SHP77 (cell line): ENCODE data around the gene CUX1.
"Not testable (repeated sequence)": the region's sequence is repeated elsewhere in the genome, so short reads cannot be mapped to it uniquely, and the experiment has no call there.

ENCODE experiments used
- DNase-seq, 2 experiments: peaks; one replicate each; lab custom pipeline; 2025; lab: John Stamatoyannopoulos, UW

The CUX1 gene

GRCh38 chr7:101869026-101869900 lies 51.8 kb downstream of the CUX1 start:
- no peak for DNase-seq

- DNase-seq, result no peak
Measured at GRCh38 chr7:101869901-101870290, 52.5 kb downstream of the CUX1 start.

GRCh38 chr7:101870361-101871062 lies 53.1 kb downstream of the CUX1 start:
- peak in 1 of 2 experiments; percentile 1 for DNase-seq

DNA sequence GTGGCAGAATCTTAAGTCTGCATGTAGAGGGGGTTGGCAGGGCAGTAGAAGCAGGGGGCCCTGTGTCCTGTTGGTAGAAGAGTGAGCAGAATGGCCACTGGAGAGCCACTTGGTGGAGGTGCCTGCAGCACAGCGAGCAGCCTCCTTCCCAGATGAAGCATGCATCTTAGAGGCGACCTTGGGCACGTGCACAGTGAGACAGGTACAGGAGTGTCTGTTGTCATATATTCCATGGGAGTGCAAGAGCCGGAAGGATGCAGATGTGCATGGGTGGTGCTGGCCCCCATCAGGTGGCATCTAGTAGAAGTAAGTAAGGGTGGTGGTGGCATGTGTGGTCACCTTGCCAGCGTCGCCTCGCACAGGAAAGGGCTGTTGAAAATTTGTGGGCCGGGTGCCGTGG lies 53.9 kb downstream of the CUX1 start:
- DNase-seq, result no peak

DNA sequence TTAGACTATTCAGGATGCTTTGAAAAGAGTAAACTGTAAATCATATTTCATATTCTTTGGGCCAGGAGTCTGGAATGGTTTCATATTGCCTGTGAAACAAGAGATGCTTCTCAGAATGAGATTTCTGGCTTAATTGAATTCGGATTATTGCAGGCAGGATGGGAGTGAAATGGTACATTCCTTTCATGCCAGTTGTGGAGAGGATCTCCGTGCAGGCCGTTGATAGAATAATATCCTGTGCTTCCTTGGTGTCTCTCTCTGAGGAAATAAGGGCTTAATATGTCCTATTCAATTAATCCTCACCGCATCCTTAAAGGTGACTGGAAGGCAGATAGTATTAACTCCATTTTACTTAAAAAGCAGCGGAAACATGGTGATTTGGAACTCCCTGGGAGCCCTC lies 56.6 kb downstream of the CUX1 start:
- DNase-seq, result no peak

DNA sequence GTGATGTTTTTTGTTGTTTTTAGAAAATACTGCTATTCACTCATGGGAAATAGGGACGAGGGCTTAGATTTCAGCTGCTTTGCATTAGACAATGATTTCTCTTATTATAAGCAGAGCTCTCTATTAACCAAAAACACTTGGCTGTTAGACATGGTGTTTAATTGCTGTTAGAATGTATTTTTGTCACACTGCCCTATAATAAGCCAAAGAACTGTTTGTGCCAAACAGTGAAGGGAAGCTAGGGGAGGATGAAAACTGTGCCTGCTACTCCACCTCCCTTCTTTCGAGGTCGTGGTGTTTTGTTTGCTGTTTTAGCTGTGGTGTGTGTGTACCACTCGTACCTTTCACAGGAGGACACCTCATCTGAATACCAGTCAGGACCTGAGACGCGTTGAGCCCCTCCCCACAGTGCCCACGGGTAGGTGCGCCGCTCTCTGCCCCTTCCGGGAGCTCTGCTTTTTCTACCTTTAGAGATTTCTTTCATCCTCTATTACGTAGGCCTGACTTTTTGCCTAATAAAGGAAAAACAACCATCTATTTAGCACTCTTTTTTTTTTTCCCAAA lies 57.9 kb downstream of the CUX1 start:
- no peak for DNase-seq

DNA sequence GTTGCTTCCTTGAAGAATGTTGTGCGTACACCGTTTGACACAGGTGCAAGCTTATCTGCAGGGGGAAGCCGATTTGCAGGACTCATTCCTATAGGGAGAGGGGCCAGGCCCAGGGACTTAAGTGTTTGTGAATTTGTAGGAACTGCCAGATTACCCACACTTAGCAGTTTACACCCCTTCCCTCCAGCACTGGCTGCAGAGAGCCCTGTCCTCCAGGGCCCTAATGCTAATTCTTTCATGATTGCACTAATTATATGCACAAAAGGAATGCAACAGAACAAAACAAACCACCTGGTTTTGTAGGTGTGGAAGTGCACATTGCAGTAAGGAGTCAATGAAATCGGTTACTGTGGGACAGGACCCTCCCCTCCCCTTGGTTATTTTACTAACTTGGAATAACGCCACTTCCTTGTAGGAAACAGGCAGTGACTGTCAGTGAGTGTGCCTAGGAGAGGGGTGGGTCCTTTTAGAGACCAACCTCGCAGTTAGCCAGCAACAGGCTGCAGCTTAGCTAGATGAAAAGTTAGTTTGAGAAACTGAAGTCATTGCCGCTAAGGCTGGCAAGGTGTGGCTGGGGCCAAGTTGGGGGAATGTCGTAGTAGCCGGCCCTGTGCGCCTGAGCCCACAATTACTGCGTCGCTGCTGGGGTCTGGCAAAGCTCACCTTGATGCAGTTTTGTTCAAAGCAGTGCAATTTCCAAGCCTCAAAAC lies 60.6 kb downstream of the CUX1 start:
- no peak for DNase-seq

- DNase-seq, result no peak
Measured at GRCh38 chr7:101878938-101879337, 61.5 kb downstream of the CUX1 start.

DNA sequence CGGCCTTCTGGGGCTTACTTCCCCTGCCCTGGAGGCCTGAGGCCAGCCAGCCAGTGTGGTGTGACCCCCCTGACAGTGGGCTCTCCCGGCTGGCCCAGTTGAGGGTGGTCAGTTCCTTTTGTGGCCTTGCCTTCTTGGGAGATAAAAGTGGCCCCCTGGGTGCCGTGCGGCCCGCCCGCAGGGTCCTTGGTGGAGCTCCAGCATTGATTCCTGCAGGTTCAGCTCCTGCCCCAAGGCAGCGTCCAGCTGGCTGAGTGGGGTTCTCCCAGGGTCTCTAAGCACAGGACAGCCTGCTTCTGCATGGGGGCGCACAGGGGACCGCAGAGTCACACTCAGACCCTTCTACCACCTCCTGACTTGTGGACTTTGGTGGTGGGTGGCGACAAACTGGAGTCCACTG lies 62.1 kb downstream of the CUX1 start:
- DNase-seq, result no peak

DNA sequence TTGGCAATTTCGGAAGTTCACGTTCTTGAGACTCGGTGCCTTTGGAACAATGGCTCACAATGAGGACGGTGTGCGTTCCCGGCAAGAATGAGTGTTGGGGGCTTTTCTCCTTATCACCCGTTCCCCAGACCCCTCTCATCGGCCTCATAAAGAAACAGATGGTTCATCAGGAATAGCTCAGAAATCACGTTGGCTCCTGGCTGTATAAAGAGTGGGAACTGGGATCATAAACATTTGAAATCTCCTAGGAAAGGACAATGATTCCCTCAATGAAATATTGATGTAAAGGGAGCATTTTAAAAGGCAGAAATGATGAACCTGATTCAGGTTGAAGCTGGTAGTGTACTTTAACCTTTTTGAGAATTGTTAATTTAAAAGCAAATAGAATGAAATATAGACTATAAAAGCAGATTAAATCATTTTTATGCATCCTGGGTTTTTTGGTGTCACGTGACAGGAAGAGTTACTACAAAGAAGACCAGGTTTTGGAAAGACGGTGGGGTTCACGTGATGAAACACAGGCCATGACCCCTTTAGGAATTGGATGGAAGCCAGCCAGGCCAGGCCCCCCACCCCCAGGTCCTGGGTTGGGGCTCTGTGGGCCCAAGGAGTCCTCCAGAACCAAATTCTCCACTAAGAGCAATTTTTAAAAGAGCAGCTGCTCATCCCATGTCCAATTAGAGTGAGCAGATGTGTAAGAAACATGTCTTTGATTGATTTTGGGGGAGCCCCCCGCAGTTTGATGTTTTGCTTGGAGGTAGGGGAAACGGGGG lies 63.0 kb downstream of the CUX1 start:
- DNase-seq, result no peak

DNA sequence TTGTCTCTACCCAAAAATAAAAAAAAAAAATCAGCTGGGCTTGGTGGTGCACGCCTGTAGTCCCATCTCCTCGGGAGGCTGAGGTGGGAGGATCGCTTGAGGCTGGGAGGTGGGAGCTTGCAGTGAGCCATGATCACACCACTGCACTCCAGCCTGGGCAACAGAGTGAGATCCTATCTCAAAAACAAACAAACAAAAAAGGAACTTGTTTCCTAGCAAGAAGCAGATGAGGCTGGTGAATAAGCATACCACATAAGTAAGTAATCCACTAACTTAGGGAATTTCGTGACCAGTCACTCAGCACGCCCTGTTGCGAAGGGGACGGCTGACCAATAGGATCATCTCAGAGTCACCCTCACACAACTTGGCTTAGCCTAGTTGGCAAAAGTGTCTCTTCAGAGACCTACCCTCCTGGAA lies 64.6 kb downstream of the CUX1 start:
- no peak for DNase-seq

DNA sequence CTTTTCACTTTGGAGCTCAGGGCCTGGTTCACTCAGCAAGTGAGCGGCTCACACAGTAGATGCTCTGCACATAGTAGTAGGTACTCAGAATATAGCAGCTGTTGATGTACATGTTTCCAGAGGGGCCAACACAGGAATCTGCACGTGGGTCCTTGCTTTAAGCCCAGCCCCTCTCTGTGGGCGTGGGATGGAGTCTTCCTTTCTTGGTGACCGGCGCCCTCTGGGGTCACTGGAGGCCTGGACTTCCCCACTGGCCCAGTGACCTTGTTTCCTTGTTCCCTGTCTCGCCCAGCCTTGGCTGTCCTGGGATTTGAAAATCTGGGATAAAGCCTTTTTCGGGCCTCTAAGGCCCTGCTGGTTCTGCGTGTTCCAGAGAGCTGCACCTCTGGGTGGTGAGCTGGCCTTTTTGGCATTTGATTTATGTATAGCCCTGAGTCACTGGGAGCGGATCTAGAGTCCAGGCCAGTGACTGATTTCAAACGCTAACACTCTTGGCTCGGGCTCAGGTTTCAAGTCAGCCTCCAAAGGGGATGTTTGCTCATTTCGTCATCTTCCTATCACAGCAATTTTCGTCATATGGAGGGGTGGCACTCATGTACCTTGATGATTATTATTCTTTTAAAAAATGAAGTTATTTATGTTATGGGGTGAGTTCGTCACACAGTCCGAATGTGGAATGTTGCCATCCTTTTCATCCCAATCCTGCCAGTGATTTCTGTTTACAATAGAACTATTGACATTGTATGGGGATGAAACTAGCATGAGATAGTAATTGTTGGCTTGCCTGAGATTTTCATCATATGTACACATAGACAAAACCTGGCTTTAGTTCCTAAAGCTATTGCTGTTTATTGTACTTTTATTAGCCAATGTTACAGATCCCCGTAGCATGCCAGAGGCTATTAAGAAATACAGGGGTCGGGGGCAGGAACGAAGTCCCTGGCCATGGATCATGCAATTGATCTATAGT lies 65.5 kb downstream of the CUX1 start:
- DNase-seq, result peak; percentile 92 to 93

DNA sequence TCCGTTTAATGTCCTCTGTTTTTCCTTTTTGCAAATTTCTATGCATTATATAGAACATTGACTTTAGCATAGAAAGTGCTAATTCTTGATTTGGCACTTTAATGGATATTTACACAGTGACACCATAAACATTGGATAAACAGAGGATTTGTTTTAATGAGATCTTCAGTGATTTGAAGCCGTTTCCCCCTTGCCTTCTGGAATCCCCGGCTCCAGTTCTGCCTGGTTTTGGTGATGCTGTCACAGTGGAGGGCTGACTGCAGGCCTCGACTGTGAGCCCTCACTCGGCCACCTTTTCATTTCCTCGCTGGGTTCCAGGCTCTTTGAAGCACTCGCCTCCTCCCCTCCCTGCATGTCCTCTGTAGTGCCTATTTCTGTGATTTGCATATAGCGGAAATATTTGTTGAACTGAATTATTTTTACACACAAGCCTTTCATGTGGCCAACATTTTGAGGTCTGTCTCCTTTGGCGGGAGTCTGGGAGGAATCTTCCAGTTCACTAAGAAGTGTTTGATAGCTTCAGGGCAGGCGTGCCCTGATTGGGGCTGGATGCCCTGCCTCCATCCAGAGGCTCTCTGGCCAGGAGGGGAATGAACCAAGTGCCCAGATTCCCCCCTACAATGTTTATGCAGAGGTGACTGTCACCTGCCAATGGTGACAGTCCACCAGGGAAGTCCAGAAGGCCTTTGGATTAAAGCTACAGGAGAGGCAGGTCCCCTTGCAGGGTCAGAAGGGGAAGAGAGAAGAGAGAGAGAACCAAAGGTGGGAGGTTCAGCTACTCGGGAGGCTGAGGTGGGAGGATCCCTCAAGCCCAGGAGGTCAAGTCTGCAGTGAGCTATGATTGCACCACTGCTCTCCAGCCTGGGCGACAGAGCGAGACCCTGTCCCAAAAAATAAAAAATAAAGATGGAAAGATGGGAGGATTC lies 67.5 kb downstream of the CUX1 start:
- peak in 1 of 2 experiments; percentile 1 for DNase-seq

DNA sequence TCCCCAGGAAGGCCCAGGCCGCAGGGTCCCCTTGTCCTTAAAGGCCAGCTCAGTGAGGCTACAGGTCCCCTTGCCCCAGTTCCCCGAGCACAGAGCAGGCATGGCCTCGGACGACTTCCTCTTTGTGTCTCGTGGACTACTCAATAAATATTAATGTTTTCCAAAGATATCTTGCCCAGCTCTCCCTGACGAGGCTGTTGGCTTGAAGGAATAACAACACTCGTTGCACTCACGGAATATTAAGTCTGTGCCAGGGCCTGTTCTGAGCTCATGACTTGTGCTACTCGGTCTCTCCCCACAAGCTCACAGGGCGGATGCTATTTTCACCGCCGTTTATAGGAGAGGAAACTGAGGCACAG lies 68.2 kb downstream of the CUX1 start:
- no peak for DNase-seq

DNA sequence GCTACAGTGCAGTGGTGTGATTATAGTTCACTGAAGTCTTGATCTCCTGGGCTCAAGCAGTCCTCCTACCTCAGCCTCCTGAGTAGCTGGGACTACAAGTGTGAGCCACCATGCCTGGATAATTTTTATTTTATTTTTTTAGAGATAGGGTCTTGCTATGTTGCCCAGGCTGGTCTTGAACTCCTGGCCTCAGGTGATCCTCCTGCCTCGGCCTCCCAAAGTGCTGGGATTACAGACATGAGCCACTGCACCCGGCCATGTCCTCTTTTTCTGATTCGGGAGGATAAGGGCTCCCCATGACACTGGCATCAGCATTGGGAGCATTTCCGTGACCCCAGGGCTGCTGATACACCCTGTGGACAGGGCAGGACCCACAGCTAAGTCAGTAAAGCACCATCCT lies 69.9 kb downstream of the CUX1 start:
- not testable (repeated sequence) for DNase-seq

DNA sequence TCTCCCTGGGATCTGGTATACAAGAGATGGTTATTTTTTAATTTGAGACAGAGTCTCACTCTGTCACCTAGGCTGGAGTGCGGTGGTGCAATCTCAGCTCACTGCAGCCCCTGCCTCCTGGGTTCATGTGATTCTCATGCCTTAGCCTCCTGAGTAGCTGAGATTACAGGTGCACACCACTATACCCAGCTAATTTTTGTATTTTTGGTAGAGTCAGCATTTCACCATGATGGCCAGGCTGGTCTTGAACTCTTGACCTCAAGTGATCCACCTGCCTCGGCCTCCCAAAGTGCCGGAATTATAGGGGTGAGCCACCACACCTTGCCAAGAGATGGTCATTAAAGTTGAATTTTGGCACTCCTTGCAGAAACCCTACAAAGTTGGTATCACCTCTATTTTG lies 71.1 kb downstream of the CUX1 start:
- DNase-seq, result not testable (repeated sequence)

GRCh38 chr7:101890749-101891523 lies 73.5 kb downstream of the CUX1 start:
- no peak for DNase-seq

GRCh38 chr7:101891936-101892640 lies 74.7 kb downstream of the CUX1 start:
- DNase-seq, result no peak
